ENCODE data around the gene CTDSP2.

CTDSP2 gene

DNA sequence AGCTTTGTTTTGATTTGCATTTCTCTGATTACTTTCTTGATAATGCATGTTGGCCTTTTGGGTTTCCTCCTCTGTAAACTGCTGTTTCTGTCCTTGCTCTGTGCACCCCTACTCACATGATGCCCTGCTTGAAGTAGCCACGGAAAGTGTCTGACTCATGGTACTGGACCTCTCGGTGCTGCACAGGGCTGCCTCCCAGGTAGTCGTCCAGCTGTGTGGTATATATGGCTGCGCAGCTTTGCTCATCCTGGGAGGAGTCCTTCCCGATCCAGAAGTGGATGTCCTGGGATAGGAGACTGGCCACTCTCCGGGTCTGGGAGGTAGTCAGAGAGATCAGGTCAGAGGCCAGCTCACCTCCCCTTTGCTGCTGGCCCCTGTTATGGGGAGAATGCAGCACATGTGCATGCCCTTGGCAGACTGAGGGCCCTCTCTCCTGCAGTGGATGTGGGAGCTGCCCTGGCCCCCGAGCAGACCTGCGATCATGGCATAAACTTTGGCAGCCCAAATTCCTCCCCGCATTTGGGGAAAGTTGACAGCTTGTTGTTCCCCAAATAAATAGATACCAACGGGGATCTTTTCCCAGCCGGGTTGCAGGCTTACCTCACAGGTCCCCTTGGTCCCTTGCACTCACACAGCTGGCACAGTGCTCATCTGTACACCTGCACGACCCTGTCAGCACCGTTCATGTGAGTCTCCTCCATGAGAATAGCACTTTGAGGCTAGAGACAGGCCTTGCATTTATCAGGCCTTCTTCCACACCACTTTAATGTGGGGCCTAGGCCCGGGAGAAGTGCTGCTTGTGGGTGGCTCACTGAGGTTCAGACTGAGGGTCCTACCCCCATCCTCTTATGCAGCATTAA, 33.2 kb downstream of the CTDSP2 start:
- DNase-seq: no peak

DNA sequence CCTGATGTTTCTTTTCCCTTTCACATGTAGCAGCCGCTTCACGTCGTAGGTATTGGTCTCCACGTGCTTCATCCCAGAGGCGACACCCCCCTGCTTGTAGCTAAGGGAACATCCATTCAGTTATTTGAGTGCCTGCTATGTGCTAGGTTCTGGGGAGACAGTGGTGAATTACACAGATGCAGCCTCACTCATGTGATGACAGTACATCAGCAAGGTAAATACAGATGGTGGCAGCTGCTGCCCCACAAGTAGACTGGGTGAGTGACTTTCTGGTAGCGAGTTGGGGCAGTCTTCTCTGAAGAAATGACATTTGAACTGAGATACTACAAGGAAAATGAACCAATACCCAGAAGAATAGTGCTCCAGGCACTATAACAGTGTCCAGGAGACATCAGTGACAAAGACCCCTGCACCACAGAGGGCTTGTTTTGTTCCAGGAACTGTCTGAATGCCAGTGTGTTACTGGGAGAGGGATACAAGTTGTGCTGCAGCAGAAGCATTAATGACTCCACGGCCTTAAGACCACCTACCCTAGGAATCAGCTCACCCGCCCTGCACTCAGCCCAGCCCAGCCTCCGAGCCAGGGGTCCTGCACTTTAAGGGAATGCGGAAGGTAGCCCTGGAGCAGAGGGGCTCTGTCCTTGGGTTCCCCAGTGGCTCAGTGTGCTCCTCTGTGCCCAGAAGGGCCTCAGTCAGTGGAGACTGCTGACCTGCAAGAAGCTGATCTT, 35.3 kb downstream of the CTDSP2 start:
- DNase-seq: no peak

DNA sequence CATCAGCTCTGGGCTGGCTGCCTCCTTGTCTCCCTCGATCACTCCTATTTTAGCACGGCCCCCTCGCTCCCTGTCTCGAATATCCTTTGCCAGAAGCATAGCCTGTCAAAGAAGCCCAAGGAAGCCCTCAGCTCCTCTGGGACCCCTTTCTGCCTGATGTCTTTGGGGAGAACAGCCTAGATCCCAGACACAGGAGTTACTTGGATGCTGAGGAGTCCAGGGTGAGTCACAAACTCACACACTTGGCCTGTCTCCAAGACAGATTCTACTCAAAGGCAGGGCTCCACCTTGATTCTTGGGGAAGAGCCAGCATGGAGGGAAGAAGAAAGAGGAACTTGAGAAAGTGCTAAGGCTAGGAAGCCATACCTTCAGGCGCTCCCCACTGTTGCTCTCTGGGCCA, 36.1 kb downstream of the CTDSP2 start:
- DNase-seq: peak; percentile 34

DNA sequence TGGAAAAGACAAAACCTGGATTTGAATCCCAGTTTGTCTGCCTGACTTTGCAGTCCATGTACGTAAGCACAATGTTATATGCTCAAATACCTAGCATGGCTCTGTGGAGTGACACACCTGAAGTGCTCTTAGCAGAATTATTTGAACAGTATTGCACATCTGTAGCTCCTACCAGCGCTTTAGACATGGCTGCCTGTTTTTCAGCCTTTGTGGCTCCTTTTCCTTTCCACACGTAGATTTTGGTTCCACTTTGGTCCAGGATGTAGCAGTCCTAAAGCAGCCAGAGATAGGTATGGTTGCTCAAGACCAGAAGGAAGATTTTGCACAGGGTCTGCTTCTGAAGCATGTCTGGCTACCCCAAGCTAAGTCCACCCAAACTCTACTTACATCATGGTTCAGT, 37.1 kb downstream of the CTDSP2 start:
- DNase-seq: no peak

DNA sequence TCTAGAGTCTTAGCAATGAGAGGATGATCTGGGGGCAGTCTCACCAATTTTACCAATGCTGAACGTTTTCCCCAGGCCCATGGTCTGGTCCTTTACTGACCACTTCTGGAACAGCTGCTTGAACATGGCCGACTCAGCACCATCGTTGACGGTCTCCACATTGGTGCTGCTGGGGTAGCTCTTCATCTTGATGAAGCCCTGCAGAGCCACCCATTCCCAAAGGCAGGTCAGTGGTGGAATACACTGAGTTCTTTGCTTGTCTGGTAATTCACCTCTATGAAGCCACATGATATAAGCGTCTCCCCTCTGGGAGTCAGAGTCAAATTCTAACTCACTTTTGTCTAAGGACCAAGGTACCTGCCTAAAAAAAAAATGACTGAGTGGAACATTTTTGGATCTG, 38.2 kb downstream of the CTDSP2 start:
- no peak for DNase-seq

DNA sequence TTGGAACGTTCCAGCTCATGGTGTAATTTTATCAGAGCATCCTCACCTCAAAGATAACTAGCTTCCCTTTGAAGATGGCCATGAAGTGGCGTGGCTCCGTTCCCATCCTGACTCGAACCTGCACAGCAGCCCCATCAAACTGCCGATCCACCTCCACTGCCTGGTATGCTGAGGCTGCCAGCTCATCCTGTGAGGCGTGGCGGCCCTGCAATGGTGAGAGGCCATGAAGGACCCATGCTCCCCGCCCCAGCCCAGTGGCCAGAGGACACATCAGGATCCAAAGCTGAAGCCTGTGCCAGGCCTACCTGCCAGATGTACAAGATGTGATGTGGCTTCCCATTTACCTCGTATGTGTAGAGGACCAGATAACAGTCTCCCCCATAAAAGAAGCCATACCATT, 39.2 kb downstream of the CTDSP2 start:
- DNase-seq: no peak

DNA sequence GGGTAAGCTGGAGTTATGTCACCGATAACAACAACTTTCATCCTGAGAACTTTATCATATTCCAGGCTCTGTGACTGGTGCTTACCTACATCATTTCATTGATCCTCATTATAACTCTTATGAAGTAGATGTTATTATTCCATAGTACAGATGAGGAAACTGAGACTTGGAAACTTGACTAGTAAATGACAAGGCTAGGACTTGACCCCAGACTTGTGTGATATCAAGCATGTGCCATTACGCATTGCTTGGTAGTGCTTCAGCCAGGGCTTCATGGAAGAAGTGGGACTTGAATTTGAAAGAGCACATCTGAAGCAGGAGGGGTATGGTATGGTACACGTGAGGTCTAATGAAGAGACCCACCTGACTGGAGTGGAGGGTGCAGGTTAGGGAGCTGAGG, 39.9 kb downstream of the CTDSP2 start:
- no peak for DNase-seq

DNA sequence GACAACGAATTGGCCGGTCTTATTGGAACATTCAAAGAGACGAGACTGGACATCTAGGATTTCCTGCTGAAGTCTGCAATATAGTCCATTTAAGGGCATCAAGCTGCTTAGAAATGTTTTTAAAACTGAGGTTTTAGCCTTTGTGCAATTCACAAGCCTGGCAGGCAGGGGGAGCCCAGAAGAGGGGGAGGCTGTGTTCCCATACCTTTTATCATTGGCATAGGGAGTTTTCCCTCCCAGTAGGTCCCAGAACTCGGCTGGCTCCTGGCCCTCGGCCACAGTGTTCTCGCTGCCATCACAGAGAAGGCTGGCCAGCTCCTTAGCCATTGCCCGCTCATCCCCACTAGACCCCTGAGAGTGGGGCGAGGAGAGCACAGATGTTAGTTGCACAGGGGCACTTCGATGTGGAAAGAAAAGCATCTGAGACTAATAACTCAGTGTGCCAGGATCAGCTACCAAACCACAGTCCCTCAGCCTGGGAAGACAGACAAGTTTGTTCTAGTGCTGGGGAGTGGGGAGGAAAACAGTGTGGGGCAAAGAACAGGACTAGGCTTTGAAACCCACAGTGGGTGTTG, 43.1 kb downstream of the CTDSP2 start:
- peak; percentile 58 for DNase-seq

DNA sequence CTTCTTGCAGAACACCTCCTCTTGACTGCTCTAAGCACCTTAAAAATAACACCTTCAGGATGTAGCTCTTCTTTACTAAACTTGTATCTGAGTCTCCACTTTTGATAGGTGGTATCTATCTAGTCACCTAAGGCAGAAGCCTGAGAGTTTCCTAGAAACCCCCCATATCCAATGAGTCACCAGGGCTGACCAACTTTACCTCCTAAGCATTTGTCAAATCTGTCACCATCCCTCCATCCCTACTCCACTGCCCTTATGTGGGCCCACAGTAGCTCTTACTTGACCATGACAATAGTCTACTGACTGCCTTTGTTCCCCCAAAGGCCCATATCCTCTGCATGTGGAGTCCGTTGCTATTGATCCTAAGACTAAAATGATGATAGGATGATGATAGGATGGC, 43.9 kb downstream of the CTDSP2 start:
- DNase-seq: no peak

DNA sequence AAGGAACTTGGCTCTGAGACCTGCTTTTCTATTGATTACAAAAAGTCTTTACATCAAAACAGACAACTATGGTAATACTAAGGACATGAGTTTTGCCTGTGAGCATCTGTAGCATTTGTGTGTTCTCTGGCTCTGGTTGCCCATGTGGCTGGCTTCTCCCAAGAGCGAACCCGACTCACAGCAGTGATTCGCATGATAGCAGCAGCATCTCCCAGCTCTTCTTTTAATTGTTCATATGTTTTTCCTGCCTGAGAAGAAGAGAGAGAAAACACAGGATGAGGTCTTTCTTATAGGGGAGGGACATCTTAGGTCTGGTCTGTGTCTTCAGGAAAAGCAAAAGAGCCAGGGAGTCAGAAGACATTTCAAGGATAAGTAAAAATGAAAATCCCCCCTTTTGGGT, 45.6 kb downstream of the CTDSP2 start:
- no peak for DNase-seq

DNA sequence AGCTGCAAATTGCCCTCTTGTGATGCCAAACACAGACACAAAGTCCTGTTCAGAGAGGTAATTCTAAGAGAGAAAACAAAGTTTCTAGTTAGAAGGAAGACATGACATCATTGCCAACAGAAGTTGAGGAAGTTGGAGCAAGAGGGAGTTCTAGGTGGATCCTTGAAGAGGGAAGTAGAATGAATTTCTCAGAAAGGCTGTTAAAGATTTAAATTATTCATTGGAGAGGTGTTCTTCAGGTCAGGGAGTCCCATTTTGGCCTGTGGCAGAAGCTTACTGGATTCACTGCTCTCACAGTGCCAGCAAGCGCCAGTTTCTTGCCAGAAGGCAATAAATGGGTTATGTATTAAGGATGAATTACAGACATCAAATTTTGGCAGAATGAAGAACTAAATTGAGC, 48.6 kb downstream of the CTDSP2 start:
- no peak for DNase-seq

DNA sequence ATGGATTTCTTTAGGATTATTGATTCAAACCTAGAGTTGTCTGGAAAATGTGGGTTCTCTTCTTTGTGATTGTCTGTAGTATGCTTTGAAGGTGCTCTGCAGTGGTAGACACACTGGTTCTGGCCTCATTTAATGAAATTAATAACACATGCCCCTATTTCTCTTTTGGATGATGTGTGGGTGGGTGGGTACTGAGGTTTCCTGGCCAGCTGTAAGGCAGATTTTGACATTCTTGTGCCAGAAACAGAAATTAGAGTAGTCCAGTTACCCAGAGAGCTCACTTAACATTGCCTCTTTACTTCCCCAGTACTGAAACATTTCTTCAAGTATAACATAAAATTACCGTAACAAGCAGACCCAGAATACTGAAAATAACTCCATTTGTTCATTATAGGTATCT, 49.5 kb downstream of the CTDSP2 start:
- no peak for DNase-seq

DNA sequence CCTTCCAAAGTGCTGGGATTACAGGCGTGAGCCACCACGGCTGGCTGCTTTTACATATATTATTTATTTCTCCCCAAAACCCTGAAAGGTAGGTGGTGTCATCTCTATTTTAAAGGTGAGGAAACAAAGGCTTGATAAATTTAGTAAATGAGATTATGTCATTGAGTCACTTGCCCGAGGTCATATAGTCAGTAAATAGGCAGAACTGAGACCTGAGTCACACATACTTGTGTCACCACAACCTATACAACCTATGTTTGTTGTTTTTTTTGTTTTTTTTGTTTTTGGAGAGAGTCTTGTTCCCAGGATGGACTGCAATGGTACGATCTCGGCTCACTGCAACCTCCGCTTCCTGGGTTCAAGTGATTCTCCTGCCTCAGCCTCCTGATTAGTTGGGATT, 51.2 kb downstream of the CTDSP2 start:
- DNase-seq: no peak

DNA sequence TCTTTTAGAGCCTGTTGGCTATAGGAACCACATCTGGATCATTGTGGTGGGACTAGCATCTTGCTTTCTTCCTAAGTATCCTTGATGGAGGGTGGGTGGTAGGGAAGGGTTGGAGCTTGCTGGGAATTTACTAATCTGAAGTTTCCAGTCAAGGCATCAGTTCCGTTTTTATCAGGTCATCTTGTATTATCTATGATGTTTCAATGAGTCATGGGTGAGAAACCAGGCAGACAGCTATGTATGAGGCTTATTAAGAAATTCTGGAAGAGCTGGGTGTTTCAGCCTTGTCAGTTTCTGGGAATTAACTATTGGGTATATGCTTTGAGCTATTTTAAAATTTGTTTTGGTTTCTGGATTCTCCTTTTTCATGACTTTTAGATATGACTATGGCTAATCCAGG, 52.6 kb downstream of the CTDSP2 start:
- peak; percentile 85 for DNase-seq

DNA sequence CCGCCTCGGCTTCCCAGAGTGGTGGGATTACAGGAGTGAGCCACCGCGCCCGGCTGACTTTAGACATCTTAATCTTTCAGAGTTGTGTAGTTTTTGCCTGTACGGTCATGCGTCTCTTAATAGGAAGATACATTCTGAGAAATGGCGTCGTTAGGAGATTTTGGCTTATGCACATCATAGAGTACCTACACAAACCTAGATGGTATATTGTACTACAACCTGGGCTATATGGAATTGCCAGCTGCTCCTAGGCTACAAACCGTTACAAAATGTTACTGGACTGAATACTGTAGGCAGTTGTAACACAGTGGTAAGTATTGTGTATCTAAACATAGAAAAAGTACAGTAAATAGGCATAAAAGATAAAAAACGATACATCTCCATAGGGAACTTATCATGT, 62.7 kb downstream of the CTDSP2 start:
- no peak for DNase-seq

DNA sequence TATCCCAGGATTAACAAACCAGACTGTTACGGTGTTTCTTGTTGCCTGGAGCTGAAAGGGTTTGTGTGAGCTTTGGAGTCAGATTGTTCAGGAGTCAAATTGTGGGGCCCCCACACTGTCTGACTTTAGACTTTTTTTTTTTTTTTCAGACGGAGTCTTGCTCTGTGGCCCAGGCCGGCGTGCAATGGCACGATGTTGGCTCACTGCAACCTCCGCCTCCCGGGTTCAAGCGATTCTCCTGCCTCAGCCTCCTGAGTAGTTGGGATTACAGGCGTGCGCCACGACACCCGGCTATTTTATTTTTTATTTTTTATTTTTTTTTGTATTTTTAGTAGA, 63.1 kb downstream of the CTDSP2 start:
- DNase-seq: no peak

DNA sequence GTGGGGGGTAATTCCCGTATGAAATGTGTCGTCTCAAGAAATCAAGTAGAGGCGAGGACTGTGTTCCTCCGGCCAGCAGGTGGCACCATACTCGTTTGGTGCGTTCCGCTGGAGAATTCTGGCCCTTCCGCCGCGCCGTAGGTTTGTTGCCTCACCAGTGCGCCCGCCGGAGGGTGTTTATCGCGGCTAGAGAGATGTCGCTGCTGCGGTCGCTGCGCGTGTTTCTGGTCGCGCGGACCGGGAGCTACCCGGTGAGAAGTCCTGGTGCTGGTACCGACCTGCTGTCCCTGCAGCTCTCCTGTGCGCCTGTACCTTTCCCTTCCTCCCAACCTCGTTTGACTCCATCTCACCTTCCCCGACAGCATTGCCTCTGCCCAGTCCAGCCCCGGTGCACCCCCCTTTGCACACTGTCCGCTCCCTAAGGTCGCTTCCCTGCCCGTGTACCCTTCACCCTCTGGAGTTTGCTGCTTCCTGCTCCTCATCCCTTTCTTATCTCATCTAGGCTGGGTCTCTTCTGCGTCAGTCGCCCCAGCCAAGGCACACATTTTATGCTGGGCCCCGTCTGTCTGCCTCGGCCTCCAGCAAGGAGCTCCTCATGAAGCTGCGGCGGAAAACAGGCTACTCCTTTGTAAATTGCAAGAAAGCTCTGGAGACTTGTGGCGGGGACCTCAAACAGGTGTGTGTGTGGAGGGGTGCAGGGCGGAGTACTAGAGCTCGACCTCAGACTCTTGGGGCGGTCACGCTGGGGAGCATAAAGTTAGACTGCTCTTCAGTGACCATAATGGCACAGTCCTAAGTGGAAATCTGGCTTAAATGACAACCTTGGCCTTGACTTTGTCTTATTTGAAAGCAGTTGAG, 63.7 kb downstream of the CTDSP2 start, which contains the start of gene TSFM:
TSFM (plus strand) TSS at position 180 of the 858 bp plus-strand sequence; CDS start at position 195, 15 bp downstream.
- peak; percentile 92 for DNase-seq

DNA sequence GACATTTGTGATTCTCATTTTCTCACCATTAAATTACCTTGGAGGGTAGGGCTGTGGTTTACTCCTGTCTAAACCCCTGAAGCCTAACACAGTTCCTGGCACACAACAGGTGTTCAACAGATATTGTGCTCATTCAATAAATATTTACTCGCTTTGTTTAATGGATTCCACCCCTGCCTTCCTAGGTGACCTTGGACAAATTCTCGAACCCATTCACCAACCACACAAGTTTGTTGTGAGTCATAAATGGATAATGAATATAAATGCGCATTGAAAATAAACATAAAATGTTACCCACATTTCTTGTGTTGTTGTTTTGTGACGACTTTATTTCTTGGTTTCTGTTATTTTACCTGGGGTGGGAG, 64.3 kb downstream of the CTDSP2 start:
- no peak for DNase-seq

DNA sequence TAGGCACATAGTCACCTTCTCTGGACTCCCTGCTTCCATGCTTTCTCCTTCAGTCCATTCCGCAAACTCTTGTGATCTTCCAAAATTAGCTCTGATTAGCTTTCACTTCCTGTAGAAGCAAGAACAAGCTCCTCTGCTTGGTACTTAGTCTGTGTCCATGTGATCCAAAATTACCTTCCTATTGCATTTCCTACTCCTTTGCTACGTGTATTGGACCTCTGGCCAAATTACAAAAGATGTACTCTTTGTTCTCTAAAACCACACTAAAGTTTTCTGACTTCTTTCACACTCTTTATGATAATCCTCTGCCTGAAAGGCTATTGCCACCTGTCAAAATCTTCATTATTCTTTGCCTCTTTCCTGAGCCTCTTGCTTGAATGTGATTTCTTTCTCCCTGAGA, 64.7 kb downstream of the CTDSP2 start:
- DNase-seq: no peak

DNA sequence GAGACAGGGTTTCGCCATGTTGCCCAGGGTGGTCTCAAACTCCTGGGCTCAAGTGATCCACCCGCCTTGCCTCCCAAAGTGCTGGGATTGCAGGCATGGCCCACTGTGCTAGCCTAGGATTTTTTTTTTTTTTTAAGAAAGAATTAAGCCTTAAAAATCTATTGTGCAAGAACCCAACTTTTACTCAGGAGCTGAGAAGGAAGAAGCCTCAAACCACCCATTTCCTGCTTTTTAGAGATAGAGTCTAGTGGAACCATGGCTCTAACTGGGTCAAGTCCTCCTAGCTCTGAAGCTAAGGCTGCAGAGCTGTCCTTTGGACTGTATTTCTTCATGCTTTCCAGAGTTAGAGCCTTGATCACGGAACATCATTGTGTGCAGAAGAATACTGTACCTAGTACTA, 65.3 kb downstream of the CTDSP2 start:
- DNase-seq: no peak

DNA sequence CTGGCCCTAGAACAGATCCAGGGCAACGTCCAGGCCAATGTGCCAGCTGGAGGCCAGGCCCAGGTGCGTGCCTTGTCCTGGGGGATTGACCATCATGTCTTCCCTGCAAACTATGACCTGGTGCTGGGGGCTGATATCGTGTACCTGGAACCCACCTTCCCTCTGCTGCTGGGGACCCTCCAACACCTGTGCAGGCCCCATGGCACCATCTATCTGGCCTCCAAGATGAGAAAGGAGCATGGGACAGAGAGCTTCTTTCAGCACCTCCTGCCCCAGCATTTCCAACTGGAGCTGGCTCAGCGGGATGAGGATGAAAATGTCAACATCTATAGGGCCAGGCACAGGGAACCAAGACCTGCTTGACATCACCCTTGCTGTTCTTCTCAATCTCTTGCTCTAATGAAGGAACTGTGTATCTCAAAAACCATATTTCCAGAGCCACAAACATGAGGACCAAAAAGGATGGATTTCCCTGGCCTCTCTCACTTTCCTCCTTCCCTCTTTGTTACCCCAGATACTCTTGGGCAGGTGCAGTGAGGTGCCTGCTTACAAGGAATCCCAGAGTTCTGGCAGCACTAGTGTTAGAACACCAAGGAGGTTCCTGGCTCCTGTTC, 66.1 kb downstream of the CTDSP2 start:
- DNase-seq: no peak

DNA sequence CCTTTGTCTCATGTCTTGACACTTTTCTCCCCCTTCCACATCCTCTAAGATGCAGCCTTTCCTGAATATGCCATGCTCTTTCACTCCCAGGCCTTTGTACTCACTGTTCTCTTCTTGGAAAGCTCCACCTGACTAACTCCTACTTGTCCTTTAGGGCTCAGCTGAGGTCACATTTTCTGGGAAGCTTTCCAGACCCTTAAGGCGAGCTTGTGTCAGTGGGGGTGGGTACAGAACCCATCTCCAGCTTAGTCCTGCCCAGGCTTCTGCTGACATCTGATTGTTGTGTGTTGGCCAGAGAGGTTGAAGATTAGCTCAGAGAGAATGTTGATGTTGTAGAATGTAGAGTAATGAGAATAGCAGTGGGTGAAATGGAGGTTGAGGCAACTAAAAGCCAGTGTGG, 66.8 kb downstream of the CTDSP2 start:
- no peak for DNase-seq

DNA sequence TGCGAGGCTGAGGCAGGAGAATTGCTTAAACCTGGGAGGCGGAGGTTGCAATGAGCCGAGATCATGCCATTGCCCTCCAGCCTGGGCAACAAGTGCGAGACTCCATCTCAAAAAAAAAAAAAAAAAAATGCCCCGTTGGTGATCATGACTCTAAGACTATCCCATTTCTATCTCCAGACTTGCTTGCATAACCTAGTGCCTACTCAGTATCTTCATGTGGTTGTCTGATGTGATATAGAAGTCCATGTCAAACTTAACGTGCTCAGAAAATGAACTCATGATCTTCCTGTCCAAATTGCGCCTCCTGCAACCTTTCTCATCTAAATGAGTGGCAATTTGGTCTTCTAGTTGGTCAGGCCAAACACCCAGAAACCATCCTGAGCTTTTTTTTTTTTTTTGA, 68.6 kb downstream of the CTDSP2 start:
- no peak for DNase-seq

Measured in HCEC 1CT (cell line).